H9 (cell line): ENCODE results near the gene DMRT3. TPM values are rescaled to one million over a fixed set of nuclear protein-coding genes. Genes with fewer than 3 reads are reported as not detected.
A peak's percentile ranks its signal among the peaks of the same experiment; 100 is the strongest.
"Not testable (repeated sequence)": the region's sequence is repeated elsewhere in the genome, so short reads cannot be mapped to it uniquely, and the experiment has no call there.

Source experiments
- DNase-seq: peaks from one replicate; pipeline ENCODE4 v3.0.0-alpha.2; 2017
- H2AFZ ChIP-seq: one replicate; pipeline ENCODE4 v1.6.1; 2013; ENCODE audit warnings: mild to moderate bottlenecking, low read length, control low read depth, moderate library complexity
- H2AK5ac ChIP-seq: 2 replicates; pipeline ENCODE4 v1.6.1; 2013; ENCODE audit warnings: low read length, control low read depth, mixed read lengths; ENCODE audit not compliant: insufficient read length
- H2BK120ac ChIP-seq: one replicate; pipeline ENCODE4 v1.6.1; 2013; ENCODE audit warnings: low read depth, mild to moderate bottlenecking, low read length, control low read depth, inconsistent platforms; ENCODE audit not compliant: poor library complexity, severe bottlenecking
- H2BK12ac ChIP-seq: 2 replicates; pipeline ENCODE4 v1.6.1; 2013; ENCODE audit warnings: low read length, control low read depth, mixed read lengths, low read depth; ENCODE audit not compliant: insufficient read length
- H2BK15ac ChIP-seq: 2 replicates; pipeline ENCODE4 v1.6.1; 2013; ENCODE audit warnings: low read depth, low read length, control low read depth
- H2BK20ac ChIP-seq: one replicate; pipeline ENCODE4 v1.6.1; 2013; ENCODE audit warnings: low read depth, mild to moderate bottlenecking, low read length, control low read depth, inconsistent platforms; ENCODE audit not compliant: poor library complexity, severe bottlenecking
- H2BK5ac ChIP-seq: 2 replicates; pipeline ENCODE4 v1.6.1; 2013; ENCODE audit warnings: low read length, control low read depth, mixed read lengths; ENCODE audit not compliant: insufficient read length
- H3K14ac ChIP-seq: 2 replicates; pipeline ENCODE4 v1.6.1; 2013; ENCODE audit warnings: low read length, control low read depth; ENCODE audit not compliant: insufficient read depth
- H3K18ac ChIP-seq: 2 replicates; pipeline ENCODE4 v1.6.1; 2013; ENCODE audit warnings: low read depth, mild to moderate bottlenecking, mixed read lengths, low read length, control low read depth; ENCODE audit not compliant: insufficient read length
- H3K23ac ChIP-seq: 2 replicates; pipeline ENCODE4 v1.6.1; 2013; ENCODE audit warnings: low read length, control low read depth, mixed read lengths, low read depth; ENCODE audit not compliant: insufficient read length
- H3K23me2 ChIP-seq: 2 replicates; pipeline ENCODE4 v1.6.1; 2013; ENCODE audit warnings: low read depth, mild to moderate bottlenecking, mixed read lengths, low read length, control low read depth; ENCODE audit not compliant: insufficient read length, poor library complexity, severe bottlenecking
- H3K27ac ChIP-seq: 2 replicates; pipeline ENCODE4 v1.5.1; 2013; ENCODE audit warnings: low read length, control low read depth, mixed read lengths, low read depth; ENCODE audit not compliant: insufficient read length
- H3K27me3 ChIP-seq: 2 replicates; pipeline ENCODE4 v1.6.1; 2013; ENCODE audit warnings: low read length, control low read depth, inconsistent platforms; ENCODE audit not compliant: insufficient read depth
- H3K4ac ChIP-seq: 2 replicates; pipeline ENCODE4 v1.6.1; 2013; ENCODE audit warnings: low read depth, mild to moderate bottlenecking, control low read depth, inconsistent platforms, low read length, moderate library complexity
- H3K4me1 ChIP-seq: 2 replicates; pipeline ENCODE4 v1.6.1; 2013; ENCODE audit warnings: low read length, control low read depth, inconsistent platforms; ENCODE audit not compliant: insufficient read depth
- H3K4me2 ChIP-seq: 2 replicates; pipeline ENCODE4 v1.6.1; 2013; ENCODE audit warnings: low read length, control low read depth, mixed read lengths; ENCODE audit not compliant: insufficient read length, insufficient read depth
- H3K56ac ChIP-seq: 2 replicates; pipeline ENCODE4 v1.6.1; 2013; ENCODE audit warnings: low read depth, mild to moderate bottlenecking, mixed read lengths, low read length, control low read depth; ENCODE audit not compliant: insufficient read length
- H3K79me1 ChIP-seq: 2 replicates; pipeline ENCODE4 v1.6.1; 2013; ENCODE audit warnings: low read depth, mild to moderate bottlenecking, moderate library complexity, low read length, control low read depth, inconsistent platforms; ENCODE audit not compliant: insufficient read depth, poor library complexity, severe bottlenecking
- H3K79me2 ChIP-seq: 2 replicates; pipeline ENCODE4 v1.6.1; 2013; ENCODE audit warnings: low read length, control low read depth, inconsistent platforms; ENCODE audit not compliant: insufficient read depth
- H3K9ac ChIP-seq: 2 replicates; pipeline ENCODE4 v1.6.1; 2013; ENCODE audit warnings: low read length, control low read depth, mixed read lengths; ENCODE audit not compliant: insufficient read length; ENCODE audit errors: extremely low read depth
- H3K9me3 ChIP-seq: one replicate; pipeline ENCODE4 v1.6.1; 2013; ENCODE audit warnings: low read depth, low read length, inconsistent platforms; ENCODE audit not compliant: control insufficient read depth
- H3T11ph ChIP-seq: one replicate; pipeline ENCODE4 v1.6.1; 2013; ENCODE audit warnings: mild to moderate bottlenecking, low read length, control low read depth, inconsistent platforms
- H4K20me1 ChIP-seq: one replicate; pipeline ENCODE4 v1.6.1; 2013; ENCODE audit not compliant: control insufficient read depth, insufficient read length, insufficient read depth
- H4K5ac ChIP-seq: 2 replicates; pipeline ENCODE4 v1.6.1; 2013; ENCODE audit warnings: low read depth, mild to moderate bottlenecking, mixed read lengths, low read length, control low read depth; ENCODE audit not compliant: insufficient read length
- H4K8ac ChIP-seq: replicated peaks from 2 replicates; pipeline ENCODE4 v1.6.1; 2013; ENCODE audit warnings: low read length, control low read depth, mixed read lengths, low read depth; ENCODE audit not compliant: insufficient read length
- H4K91ac ChIP-seq: 2 replicates; pipeline ENCODE4 v1.6.1; 2013; ENCODE audit warnings: low read depth, mild to moderate bottlenecking, moderate library complexity, mixed read lengths, low read length, control low read depth; ENCODE audit not compliant: insufficient read length
- H3K27ac Mint-ChIP-seq, 3 experiments: 2 replicates in 2 of 3; 3 replicates in 1 of 3; pipeline ENCODE4 v1.8.0; 2020 to 2021; ENCODE audit warnings: mixed read lengths in 3 of 3, mild to moderate bottlenecking in 1 of 3, moderate library complexity in 1 of 3
- H3K27me3 Mint-ChIP-seq: 2 replicates; pipeline ENCODE4 v1.8.0; 2021; ENCODE audit warnings: low read depth, mild to moderate bottlenecking, moderate library complexity, mixed read lengths
- H3K36me3 Mint-ChIP-seq, 3 experiments: 2 replicates in 2 of 3; 3 replicates in 1 of 3; pipeline ENCODE4 v1.8.0; 2020 to 2021; ENCODE audit warnings: low read depth in 3 of 3, mixed read lengths in 3 of 3; ENCODE audit not compliant: insufficient read depth in 1 of 3
- H3K4me1 Mint-ChIP-seq, 2 experiments: 2 replicates each; pipeline ENCODE4 v1.8.0; 2020; ENCODE audit warnings: mixed read lengths in 2 of 2
- H3K4me3 Mint-ChIP-seq, 2 experiments: 2 replicates in 1 of 2; 3 replicates in 1 of 2; pipeline ENCODE4 v1.8.0; 2020 to 2021; ENCODE audit warnings: mild to moderate bottlenecking in 2 of 2, mixed read lengths in 2 of 2, moderate library complexity in 1 of 2
- H3K9me3 Mint-ChIP-seq, 2 experiments: 2 replicates in 1 of 2; 3 replicates in 1 of 2; pipeline ENCODE4 v1.8.0; 2020; ENCODE audit warnings: mild to moderate bottlenecking in 2 of 2, mixed read lengths in 2 of 2, moderate library complexity in 1 of 2
- WGBS: extraction: QIAGEN DNeasy Blood & Tissue Kit; methylation state at CpG from one replicate; pipeline ENCODE4 v1.1.7; 2013; ENCODE audit warnings: missing lambda C conversion rate, low lambda C conversion rate, mixed read lengths; ENCODE audit not compliant: insufficient read length; ENCODE audit errors: extremely low coverage; 5-methylcytosine and 5-hydroxymethylcytosine counted together
- total RNA-seq: library from RNA; stranded (reverse); gene quantifications from 2 replicates; pipeline ENCODE4 v1.2.1, GENCODE V29; 2021
- TF ChIP-seq, protein P1 (sequence below): fragments of 200-600 bp; sonication (generic); conservative IDR thresholded peaks from 3 replicates; pipeline ENCODE4 v1.8.0; 2021; ENCODE audit warnings: antibody characterized with exemption, mild to moderate bottlenecking

DMRT3 gene
- total RNA-seq, 1 experiment from 2014 or later: not detected

DNA sequence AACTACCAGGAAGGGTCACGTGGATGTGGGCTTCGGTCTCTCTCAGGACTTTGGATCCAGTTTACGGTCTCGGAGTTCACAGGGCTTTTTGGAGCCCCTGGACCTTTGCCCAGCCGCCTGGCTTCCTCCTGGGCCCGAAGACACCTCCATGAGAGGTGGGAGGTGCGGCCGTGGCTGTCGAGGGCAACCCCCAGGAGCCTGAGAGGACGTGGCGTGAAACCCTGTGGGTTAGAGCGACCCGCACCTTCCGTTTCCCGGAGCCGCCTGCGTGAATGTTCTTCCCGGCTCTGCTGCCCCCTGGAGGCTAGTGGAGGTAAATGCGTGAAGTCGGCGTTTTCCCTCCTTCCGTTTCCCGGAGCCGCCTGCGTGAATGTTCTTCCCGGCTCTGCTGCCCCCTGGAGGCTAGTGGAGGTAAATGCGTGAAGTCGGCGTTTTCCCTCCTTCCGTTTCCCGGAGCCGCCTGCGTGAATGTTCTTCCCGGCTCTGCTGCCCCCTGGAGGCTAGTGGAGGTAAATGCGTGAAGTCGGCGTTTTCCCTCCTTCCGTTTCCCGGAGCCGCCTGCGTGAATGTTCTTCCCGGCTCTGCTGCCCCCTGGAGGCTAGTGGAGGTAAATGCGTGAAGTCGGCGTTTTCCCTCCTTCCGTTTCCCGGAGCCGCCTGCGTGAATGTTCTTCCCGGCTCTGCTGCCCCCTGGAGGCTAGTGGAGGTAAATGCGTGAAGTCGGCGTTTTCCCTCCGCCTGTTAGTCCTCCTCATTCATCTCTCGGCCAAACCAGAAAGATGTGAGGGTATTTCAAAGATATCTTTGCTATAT, 22.1 kb downstream of the DMRT3 start:
- not testable (repeated sequence) for H3T11ph ChIP-seq, H3K4me2 ChIP-seq, H3K4me1 ChIP-seq, H2BK15ac ChIP-seq, H3K4ac ChIP-seq, H4K91ac ChIP-seq, H3K23me2 ChIP-seq, H2AFZ ChIP-seq, H3K4me3 Mint-ChIP-seq, H3K14ac ChIP-seq, H3K79me2 ChIP-seq, H2BK20ac ChIP-seq, H4K8ac ChIP-seq, H3K4me1 Mint-ChIP-seq, H3K27ac ChIP-seq, H3K27me3 ChIP-seq, H2BK120ac ChIP-seq, H2BK12ac ChIP-seq, H3K79me1 ChIP-seq, H3K9ac ChIP-seq, H3K56ac ChIP-seq, H3K23ac ChIP-seq, H3K18ac ChIP-seq, H2BK5ac ChIP-seq, H4K5ac ChIP-seq, H2AK5ac ChIP-seq, H4K20me1 ChIP-seq
- peaks cover 40 to 44% of the 10 kb centered on the region in 2 experiments for H3K9me3 Mint-ChIP-seq
- H3K36me3 Mint-ChIP-seq: peaks cover 2 to 15% (median 10%) of the 10 kb centered on the region in 3 experiments; a peak in 5 of 7 replicates
- H3K9me3 ChIP-seq: peaks cover 19% of the 10 kb centered on the region
- TF ChIP-seq, protein P1, sequence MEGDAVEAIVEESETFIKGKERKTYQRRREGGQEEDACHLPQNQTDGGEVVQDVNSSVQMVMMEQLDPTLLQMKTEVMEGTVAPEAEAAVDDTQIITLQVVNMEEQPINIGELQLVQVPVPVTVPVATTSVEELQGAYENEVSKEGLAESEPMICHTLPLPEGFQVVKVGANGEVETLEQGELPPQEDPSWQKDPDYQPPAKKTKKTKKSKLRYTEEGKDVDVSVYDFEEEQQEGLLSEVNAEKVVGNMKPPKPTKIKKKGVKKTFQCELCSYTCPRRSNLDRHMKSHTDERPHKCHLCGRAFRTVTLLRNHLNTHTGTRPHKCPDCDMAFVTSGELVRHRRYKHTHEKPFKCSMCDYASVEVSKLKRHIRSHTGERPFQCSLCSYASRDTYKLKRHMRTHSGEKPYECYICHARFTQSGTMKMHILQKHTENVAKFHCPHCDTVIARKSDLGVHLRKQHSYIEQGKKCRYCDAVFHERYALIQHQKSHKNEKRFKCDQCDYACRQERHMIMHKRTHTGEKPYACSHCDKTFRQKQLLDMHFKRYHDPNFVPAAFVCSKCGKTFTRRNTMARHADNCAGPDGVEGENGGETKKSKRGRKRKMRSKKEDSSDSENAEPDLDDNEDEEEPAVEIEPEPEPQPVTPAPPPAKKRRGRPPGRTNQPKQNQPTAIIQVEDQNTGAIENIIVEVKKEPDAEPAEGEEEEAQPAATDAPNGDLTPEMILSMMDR: peak; percentile 73
- WGBS: no CpG with 5 or more reads among the region's 55 CpGs
- peaks cover 26% of the 10 kb centered on the region for H3K27me3 Mint-ChIP-seq
- DNase-seq: peak; percentile 35
- 0 out of 7 replicates have a peak overlapping the region, but pooled peaks of 1 of the 3 experiments have one; percentile 51 for H3K27ac Mint-ChIP-seq
